IMR-90 (cell line): Measurements from ENCODE around the gene MAP1LC3B. TPM values are rescaled to one million over a fixed set of nuclear protein-coding genes. Genes with fewer than 3 reads are reported as not detected.
"Not testable (repeated sequence)": the region's sequence is repeated elsewhere in the genome, so short reads cannot be mapped to it uniquely, and the experiment has no call there.

Source experiments
- ATAC-seq: fragments of 200-7000 bp; cut with Tn5 transposase; 2 replicates; pipeline ENCODE4 v1.9.1; 2020; ENCODE audit warnings: low read depth, mild to moderate bottlenecking, moderate library complexity
- BruUV-seq: library from RNA; stranded (reverse); fragments of 400-500 nt; replicated peaks from 2 replicates; lab custom pipeline; 2021; lab: Mats Ljungman, UMichigan
- CTCF ChIA-PET: fragments of 300-600 bp; formaldehyde crosslinking; extraction: SDS; loops from one replicate; lab custom pipeline; 2021; ENCODE audit warnings: antibody characterized with exemption; lab: Yijun Ruan, JAX
- POLR2A ChIA-PET: fragments of 300-600 bp; sonication (Branson Sonifier 250); formaldehyde crosslinking; loops from one replicate; lab custom pipeline; 2022; ENCODE audit warnings: antibody characterized with exemption; ENCODE audit not compliant: unreplicated experiment; lab: Charles Lee
- DNase-seq: peaks from one replicate; pipeline ENCODE4 v3.0.0; 2013
- H2AFZ ChIP-seq: replicated peaks from 2 replicates; pipeline ENCODE3; 2013; ENCODE audit warnings: low read length, mild to moderate bottlenecking; ENCODE audit not compliant: poor library complexity
- H2AK5ac ChIP-seq: 2 replicates; pipeline ENCODE4 v1.6.1; 2013; ENCODE audit warnings: low read depth, low read length, inconsistent platforms
- H2AK9ac ChIP-seq: replicated peaks from 2 replicates; pipeline ENCODE3; 2013; ENCODE audit warnings: mild to moderate bottlenecking, low read depth, low read length, moderate library complexity; ENCODE audit not compliant: poor library complexity
- H2BK120ac ChIP-seq: 2 replicates; pipeline ENCODE4 v1.6.1; 2013; ENCODE audit warnings: low read depth, low read length, inconsistent platforms
- H2BK15ac ChIP-seq: 3 replicates; pipeline ENCODE4 v1.6.1; 2013; ENCODE audit warnings: low read depth, low read length, inconsistent platforms
- H2BK20ac ChIP-seq: 2 replicates; pipeline ENCODE4 v1.6.1; 2013; ENCODE audit warnings: low read depth, mild to moderate bottlenecking, inconsistent platforms, low read length, moderate library complexity
- H2BK5ac ChIP-seq: 2 replicates; pipeline ENCODE4 v1.6.1; 2013; ENCODE audit warnings: mild to moderate bottlenecking, low read depth, low read length, inconsistent platforms; ENCODE audit not compliant: poor library complexity, severe bottlenecking
- H3K14ac ChIP-seq: replicated peaks from 2 replicates; pipeline ENCODE4 v1.6.1; 2013; ENCODE audit warnings: low read depth, low read length, inconsistent platforms
- H3K18ac ChIP-seq: 2 replicates; pipeline ENCODE4 v1.6.1; 2013; ENCODE audit warnings: low read depth, low read length, control low read depth
- H3K23ac ChIP-seq: 2 replicates; pipeline ENCODE4 v1.6.1; 2013; ENCODE audit warnings: low read depth, low read length, inconsistent platforms
- H3K27ac ChIP-seq: 2 replicates; pipeline ENCODE4 v1.5.1; 2013; ENCODE audit warnings: mild to moderate bottlenecking, control low read depth, low read length; ENCODE audit not compliant: insufficient read depth
- H3K27me3 ChIP-seq: 2 replicates; pipeline ENCODE4 v1.6.1; 2013; ENCODE audit warnings: low read length; ENCODE audit not compliant: control insufficient read depth, insufficient read depth
- H3K36me3 ChIP-seq: 2 replicates; pipeline ENCODE4 v1.6.1; 2013; ENCODE audit warnings: low read length, mixed read lengths; ENCODE audit not compliant: control insufficient read depth, insufficient read depth
- H3K4ac ChIP-seq: 2 replicates; pipeline ENCODE4 v1.6.1; 2013; ENCODE audit warnings: low read depth, low read length, inconsistent platforms
- H3K4me1 ChIP-seq: 2 replicates; pipeline ENCODE4 v1.6.1; 2013; ENCODE audit warnings: low read length, mixed read lengths; ENCODE audit not compliant: control insufficient read depth, insufficient read depth
- H3K4me2 ChIP-seq: 2 replicates; pipeline ENCODE4 v1.6.1; 2013; ENCODE audit warnings: low read depth, mild to moderate bottlenecking, control low read depth, low read length, moderate library complexity
- H3K4me3 ChIP-seq: 2 replicates; pipeline ENCODE4 v1.5.1; 2013; ENCODE audit warnings: low read depth, mild to moderate bottlenecking, control low read depth, low read length, moderate library complexity; ENCODE audit not compliant: insufficient read depth
- H3K56ac ChIP-seq: 2 replicates; pipeline ENCODE4 v1.6.1; 2013; ENCODE audit warnings: low read length, inconsistent platforms; ENCODE audit not compliant: insufficient read depth; ENCODE audit errors: extremely low read depth
- H3K79me1 ChIP-seq, 2 experiments: 2 replicates each; pipeline ENCODE4 v1.6.1; 2013; ENCODE audit warnings: low read length in 2 of 2, inconsistent platforms in 1 of 2, low read depth in 1 of 2
- H3K9ac ChIP-seq: 2 replicates; pipeline ENCODE4 v1.6.1; 2013; ENCODE audit warnings: low read depth, low read length, control low read depth
- H3K9me1 ChIP-seq: 2 replicates; pipeline ENCODE4 v1.6.1; 2013; ENCODE audit warnings: low read length, inconsistent platforms; ENCODE audit not compliant: insufficient read depth
- H3K9me3 ChIP-seq: 2 replicates; pipeline ENCODE4 v1.6.1; 2013; ENCODE audit warnings: low read length; ENCODE audit not compliant: control insufficient read depth, insufficient read depth
- H4K20me1 ChIP-seq: 2 replicates; pipeline ENCODE4 v1.6.1; 2013; ENCODE audit warnings: low read length, inconsistent platforms; ENCODE audit not compliant: insufficient read depth
- H4K5ac ChIP-seq: 2 replicates; pipeline ENCODE4 v1.6.1; 2013; ENCODE audit warnings: mild to moderate bottlenecking, low read depth, low read length, control low read depth
- H4K8ac ChIP-seq, 2 experiments: 2 replicates each; pipeline ENCODE4 v1.6.1; 2013; ENCODE audit warnings: low read depth in 2 of 2, low read length in 2 of 2, control low read depth in 1 of 2, inconsistent platforms in 1 of 2
- H4K91ac ChIP-seq: 2 replicates; pipeline ENCODE4 v1.6.1; 2013; ENCODE audit warnings: low read depth, low read length, inconsistent platforms; ENCODE audit not compliant: insufficient read depth
- MAZ ChIP-seq: IDR thresholded peaks from 2 replicates; pipeline ENCODE4 v1.6.1; 2012; ENCODE audit warnings: low read depth, mild to moderate bottlenecking, low read length, improper control_type of control experiment, moderate library complexity, borderline replicate concordance
- MXI1 ChIP-seq: IDR thresholded peaks from 2 replicates; pipeline ENCODE4 v1.6.1; 2012; ENCODE audit warnings: low read depth, mild to moderate bottlenecking, low read length, moderate library complexity, borderline replicate concordance
- NFE2L2 ChIP-seq: fragments of 150-350 bp; IDR thresholded peaks from 2 replicates; pipeline ENCODE4 v1.6.1; 2016; ENCODE audit warnings: low read depth, mild to moderate bottlenecking, low read length
- RCOR1 ChIP-seq: IDR thresholded peaks from 2 replicates; pipeline ENCODE4 v1.6.1; 2012; ENCODE audit warnings: mild to moderate bottlenecking, low read length, improper control_type of control experiment; ENCODE audit not compliant: insufficient replicate concordance
- RFX5 ChIP-seq: IDR thresholded peaks from 2 replicates; pipeline ENCODE4 v1.8.0; 2012; ENCODE audit warnings: low read depth, mild to moderate bottlenecking, low read length, moderate library complexity
- WGBS, 2 experiments: methylation state at CpG; one replicate each; pipeline versions ENCODE4 v1.1.5 to v1.1.7; 2013; ENCODE audit warnings: missing lambda C conversion rate in 2 of 2; ENCODE audit not compliant: insufficient read length in 1 of 2; ENCODE audit errors: extremely low coverage in 2 of 2; 5-methylcytosine and 5-hydroxymethylcytosine counted together
- dilution Hi-C: fragments of 300-500 bp; cut with HindIII; formaldehyde crosslinking; loops from one replicate; pipeline ENCODE4 v1.14.3; 2018; ENCODE audit warnings: low sequenced_read_pairs; ENCODE audit not compliant: unreplicated experiment
- in situ Hi-C: fragments of 300-500 bp; cut with MboI; formaldehyde crosslinking; loops from 3 replicates; pipeline ENCODE4 v1.14.3; 2019; ENCODE audit warnings: low sequenced_read_pairs, inconsistent platforms, mixed read lengths
- intact Hi-C: fragments of 100-400 bp; cut with micrococcal nuclease; formaldehyde crosslinking; loops from 2 replicates; pipeline ENCODE4 v1.10.0; 2022
- polyA plus RNA-seq, 3 experiments: library from polyadenylated mRNA; depleted of rRNA; stranded (reverse); fragments of >200 nt; gene quantifications; 2 replicates each; pipeline ENCODE4 v1.2.3, GENCODE V29; 2012; ENCODE audit warnings: low replicate concordance in 1 of 3
- total RNA-seq: library from RNA; depleted of rRNA; stranded (reverse); fragments of >200 nt; gene quantifications from 2 replicates; pipeline ENCODE4 v1.2.3, GENCODE V29; 2012

MAP1LC3B gene
- total and polyA plus RNA-seq, 2 of the 4 experiments (the other 2 are of a cell fraction): 23.5 to 57.7 TPM

GRCh38 chr16:87389245-87389644 is 2.9 kb upstream of the MAP1LC3B start:
- no peak for DNase-seq
- Histone ChIP-seq H3K4me1 (peaks cover 7% of the 10 kb centered on the region), H2AFZ (no peak overlapping the region), H3K9me1 (peaks cover 7% of the 10 kb centered on the region; the same call in 1 of the 2 replicates), H2BK5ac (peak overlapping the region; percentile 16), H2BK15ac (peak overlapping the region; percentile 71; the same call in 1 of the 3 replicates), H3K79me1 (peaks cover 0 to 27% of the 10 kb centered on the region in 2 experiments; a peak in 3 of 4 replicates), H3K4me2 (no peak overlapping the region), H3K27me3 (no peaks in the 10 kb centered on the region), H3K56ac (no peak overlapping the region), H2AK5ac (peak overlapping the region; percentile 40; the same call in 1 of the 2 replicates), H4K20me1 (peaks cover 16% of the 10 kb centered on the region; the same call in 1 of the 2 replicates), H3K9me3 (no peaks in the 10 kb centered on the region), H2AK9ac (no peak overlapping the region), H3K36me3 (no peaks in the 10 kb centered on the region), H3K18ac (no peak overlapping the region), H3K27ac (no peak overlapping the region), H3K4ac (0 out of 2 replicates have a peak overlapping the region, but pooled peaks have one; percentile 58), H2BK120ac (peak overlapping the region; percentile 30; the same call in 1 of the 2 replicates), H3K9ac (no peak overlapping the region), H4K5ac (peak overlapping the region; percentile 9; the same call in 1 of the 2 replicates), H4K91ac (peak overlapping the region; percentile 56; the same call in 1 of the 2 replicates), H2BK20ac (peak overlapping the region; percentile 27; the same call in 1 of the 2 replicates), H3K4me3 (no peak overlapping the region), H3K14ac (no peak overlapping the region), H3K23ac (no peak overlapping the region), H4K8ac (peak overlapping the region; percentile 16 to 41; a peak in 3 of 4 replicates)
- CTCF ChIA-PET: no interaction called here
- no CpG with 5 or more reads among the region's 5 CpGs for WGBS, 2 experiments
- BruUV-seq: no TSS peak
- no peak for ATAC-seq
- POLR2A ChIA-PET: no interaction called here
- intact Hi-C loops (no loop called here), in situ Hi-C loops (no loop called here), dilution Hi-C loops (no loop called here)
- no peak for TF ChIP-seq RCOR1
- TF ChIP-seq NFE2L2: no peak
- TF ChIP-seq RFX5: no peak
- TF ChIP-seq MAZ: no peak
- no peak for TF ChIP-seq MXI1

- BruUV-seq, DNase-seq, H3K27me3 ChIP-seq, H3K14ac ChIP-seq, H3K4ac ChIP-seq, H4K5ac ChIP-seq, H4K91ac ChIP-seq, H3K4me2 ChIP-seq, H3K27ac ChIP-seq, H2AK9ac ChIP-seq, H3K9ac ChIP-seq, H2BK120ac ChIP-seq, dilution Hi-C loops, H2BK20ac ChIP-seq, H3K9me3 ChIP-seq, H2AFZ ChIP-seq, H2BK5ac ChIP-seq, H3K18ac ChIP-seq, in situ Hi-C loops, H3K9me1 ChIP-seq, ATAC-seq, H3K4me1 ChIP-seq, H4K8ac ChIP-seq, intact Hi-C loops, CTCF ChIA-PET, POLR2A ChIA-PET, H2AK5ac ChIP-seq, H2BK15ac ChIP-seq, H3K23ac ChIP-seq, H3K36me3 ChIP-seq, H3K4me3 ChIP-seq, H3K56ac ChIP-seq: not testable (repeated sequence)
- peaks cover 0 to 34% of the 10 kb centered on the region in 2 experiments; a peak in 3 of 4 replicates for H3K79me1 ChIP-seq
- WGBS, 2 experiments: no CpG with 5 or more reads among the region's 9 CpGs
- peaks cover 22% of the 10 kb centered on the region; the same call in 1 of the 2 replicates for H4K20me1 ChIP-seq
Measured at GRCh38 chr16:87389914-87390313, 2.2 kb upstream of the MAP1LC3B start.
